Memory B cell (primary cell): ENCODE measurements around the gene JPH2.

ENCODE experiments used
- ATAC-seq: fragments of 150-1000 bp; cut with Tn5 transposase; 2 replicates; pipeline ENCODE4 v1.10.0; 2021; ENCODE audit warnings: low read depth, mild to moderate bottlenecking, moderate library complexity
- DNase-seq, 2 donors: peaks; one replicate each; pipeline ENCODE4 v3.0.0; 2022; ENCODE audit warnings: low spot score in 2 of 2
- H3K27ac Mint-ChIP-seq: one replicate; pipeline ENCODE4 v1.8.0; 2022; ENCODE audit warnings: mild to moderate bottlenecking, moderate library complexity, mixed read lengths
- H3K27me3 Mint-ChIP-seq: one replicate; pipeline ENCODE4 v1.8.0; 2022; ENCODE audit warnings: mixed read lengths
- H3K36me3 Mint-ChIP-seq: one replicate; pipeline ENCODE4 v1.8.0; 2022; ENCODE audit warnings: mild to moderate bottlenecking, mixed read lengths
- H3K4me1 Mint-ChIP-seq: one replicate; pipeline ENCODE4 v1.8.0; 2022; ENCODE audit warnings: mixed read lengths
- H3K4me3 Mint-ChIP-seq: one replicate; pipeline ENCODE4 v1.8.0; 2022; ENCODE audit warnings: mild to moderate bottlenecking, moderate library complexity, mixed read lengths
- H3K9me3 Mint-ChIP-seq: one replicate; pipeline ENCODE4 v1.8.0; 2022; ENCODE audit warnings: mixed read lengths

Gene JPH2

DNA sequence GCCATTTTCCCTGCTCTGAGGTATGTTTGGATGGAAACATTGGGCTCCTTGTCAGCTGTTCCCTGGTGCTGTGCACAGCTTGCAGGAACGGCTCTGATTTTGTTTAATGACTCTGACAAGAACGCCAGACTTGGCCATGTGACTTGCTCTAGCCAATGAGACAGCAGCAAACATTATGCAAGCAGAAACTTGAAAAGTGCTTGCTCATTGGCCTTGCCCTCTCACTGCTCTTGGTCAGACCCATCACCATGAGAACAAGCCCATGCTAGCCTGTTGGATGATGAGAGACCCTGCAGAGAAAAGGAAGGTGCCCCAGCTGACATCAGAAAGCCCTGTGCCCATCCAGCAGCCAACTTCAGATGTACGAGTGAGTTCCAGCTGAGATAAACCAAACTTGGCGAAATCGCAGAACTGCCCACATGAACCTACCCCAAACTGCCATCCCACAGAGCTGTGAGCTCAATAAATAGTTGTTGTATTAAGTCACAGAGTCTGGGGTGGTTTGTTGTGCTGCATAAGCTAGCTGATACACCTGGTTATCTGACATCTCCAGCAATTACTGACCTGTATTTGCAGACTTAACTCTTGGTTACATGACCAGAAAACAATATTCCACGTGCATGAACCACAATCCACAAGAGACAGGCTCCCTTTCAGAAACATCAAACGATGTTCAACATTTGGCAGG is 96.9 kb downstream of the JPH2 start:
- Mint-ChIP-seq H3K27ac (no peak overlapping the region), H3K4me3 (no peak overlapping the region), H3K4me1 (no peaks in the 10 kb centered on the region), H3K36me3 (no peaks in the 10 kb centered on the region), H3K27me3 (peaks cover 12% of the 10 kb centered on the region), H3K9me3 (no peaks in the 10 kb centered on the region)
- DNase-seq: no peak
- no peak for ATAC-seq

DNA sequence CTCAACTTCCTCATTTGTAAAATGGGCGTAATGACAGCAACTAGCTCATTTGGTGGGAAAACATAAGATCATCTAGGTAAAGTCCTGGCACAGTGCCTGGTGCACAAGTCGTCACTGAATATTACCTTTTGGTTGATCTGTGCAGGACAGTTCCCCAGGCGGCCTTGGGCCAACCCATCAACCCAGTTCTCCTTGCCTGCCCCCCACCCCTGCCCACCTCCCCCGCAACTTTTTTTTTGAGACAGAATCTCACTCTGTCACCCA is 99.2 kb downstream of the JPH2 start:
- no peak for ATAC-seq
- Mint-ChIP-seq H3K9me3 (no peaks in the 10 kb centered on the region), H3K4me3 (no peak overlapping the region), H3K27ac (no peak overlapping the region), H3K27me3 (peaks cover 6% of the 10 kb centered on the region), H3K36me3 (no peaks in the 10 kb centered on the region), H3K4me1 (no peaks in the 10 kb centered on the region)
- DNase-seq: no peak

DNA sequence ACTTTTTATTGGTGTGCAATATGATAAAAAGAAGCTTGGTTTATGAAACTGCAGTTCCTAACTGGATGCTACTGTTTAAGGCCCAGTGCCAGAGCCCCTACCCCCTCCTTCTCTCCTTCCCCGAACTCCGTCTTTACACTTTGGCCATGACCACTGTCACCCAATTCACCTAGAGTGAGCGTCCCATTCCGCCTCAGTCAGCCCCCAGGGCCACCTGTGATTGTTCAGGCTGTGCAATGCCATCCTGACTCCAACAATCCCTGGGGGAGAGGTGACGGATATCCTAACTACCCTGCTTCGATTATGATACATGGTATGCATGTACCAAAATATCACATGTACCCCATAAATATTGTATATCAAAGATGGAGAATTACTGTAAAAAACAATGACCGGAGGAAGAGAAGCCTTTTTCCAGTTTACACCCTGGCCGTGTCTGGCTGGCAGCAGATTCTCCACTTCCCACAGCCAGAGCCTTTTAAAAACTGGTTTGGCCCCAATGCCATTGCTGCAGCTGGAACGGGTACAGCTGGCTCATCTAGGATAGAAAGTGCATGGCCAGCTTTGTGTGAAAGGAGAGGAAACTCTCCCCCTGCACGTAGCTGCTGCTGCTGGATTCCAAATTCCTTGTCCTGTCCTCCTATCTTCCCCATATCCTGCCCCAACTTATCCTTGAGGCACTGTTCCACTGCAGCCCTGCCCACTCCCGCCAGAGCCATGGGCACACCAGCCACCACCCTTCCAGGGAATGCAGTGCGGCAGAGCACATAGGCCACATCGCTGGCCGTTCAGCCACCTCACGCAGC is 99.7 kb downstream of the JPH2 start:
- Mint-ChIP-seq H3K4me1 (no peaks in the 10 kb centered on the region), H3K4me3 (no peak overlapping the region), H3K36me3 (no peaks in the 10 kb centered on the region), H3K27ac (no peak overlapping the region), H3K27me3 (peaks cover 6% of the 10 kb centered on the region), H3K9me3 (no peaks in the 10 kb centered on the region)
- no peak for ATAC-seq
- no peak for DNase-seq

DNA sequence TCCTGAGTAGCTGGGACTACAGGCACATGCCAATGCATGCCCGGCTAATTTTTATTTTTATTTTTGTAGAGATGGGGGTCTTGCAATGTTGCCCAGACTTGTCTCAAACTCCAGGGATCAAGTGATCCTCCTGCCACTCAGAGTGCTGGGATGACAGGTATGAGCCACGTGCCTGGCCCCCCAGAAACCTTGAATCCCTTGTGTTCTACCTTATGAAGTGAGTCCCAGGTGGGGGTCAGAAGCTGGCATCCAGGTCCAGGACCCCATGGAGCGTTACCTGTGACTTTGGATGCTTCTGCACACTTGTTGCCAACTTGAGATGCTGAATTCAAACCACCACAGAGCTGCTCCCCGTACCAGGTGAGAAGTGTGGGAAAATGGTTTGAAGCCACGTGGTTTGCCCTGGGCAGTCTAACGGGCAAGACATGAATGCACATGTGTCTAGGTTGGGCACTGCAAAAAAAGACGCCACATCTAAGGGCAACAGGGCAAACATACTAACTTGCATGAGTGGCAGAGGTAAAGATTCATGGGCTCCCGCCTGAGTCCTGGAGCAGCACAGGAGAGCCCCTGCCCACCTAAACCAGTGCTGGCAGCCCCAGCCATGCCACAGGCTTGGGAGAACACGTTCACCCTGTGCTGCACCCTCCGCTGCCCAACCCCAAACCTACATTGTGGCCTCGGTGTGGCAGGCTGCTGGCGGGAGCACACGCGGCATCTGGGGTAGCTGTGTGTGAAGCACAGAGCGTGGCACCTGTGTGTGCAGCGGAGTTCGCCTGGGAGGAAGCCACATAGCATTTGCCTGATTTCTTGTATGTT is 101.2 kb downstream of the JPH2 start:
- no peak for ATAC-seq
- Mint-ChIP-seq H3K27ac (no peak overlapping the region), H3K4me1 (peaks cover 2% of the 10 kb centered on the region), H3K9me3 (no peaks in the 10 kb centered on the region), H3K27me3 (peaks cover 6% of the 10 kb centered on the region), H3K36me3 (no peaks in the 10 kb centered on the region), H3K4me3 (no peak overlapping the region)
- DNase-seq: no peak

DNA sequence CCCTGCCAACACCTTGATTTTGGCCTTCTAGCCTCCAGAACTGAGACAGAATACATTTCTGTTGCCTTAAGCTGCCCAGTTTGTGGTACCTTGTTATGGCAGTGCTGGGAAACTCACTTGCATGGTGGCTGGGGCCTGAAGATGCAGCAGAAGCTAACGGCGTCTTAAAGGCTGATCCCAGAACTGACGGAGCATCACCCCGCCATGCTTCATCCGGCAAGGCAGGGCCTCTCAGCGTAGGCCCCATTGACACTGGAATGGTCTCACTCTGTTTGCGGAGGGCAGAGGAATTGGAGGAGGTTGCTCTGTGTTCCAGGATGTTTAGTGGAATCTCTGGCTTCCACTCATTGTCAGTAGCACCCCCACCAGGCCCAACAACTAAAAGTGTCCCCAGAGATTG is 102.1 kb downstream of the JPH2 start:
- Mint-ChIP-seq H3K27ac (no peak overlapping the region), H3K4me3 (no peak overlapping the region), H3K9me3 (no peaks in the 10 kb centered on the region), H3K4me1 (peaks cover 5% of the 10 kb centered on the region), H3K36me3 (no peaks in the 10 kb centered on the region), H3K27me3 (peaks cover 6% of the 10 kb centered on the region)
- DNase-seq (no peak), ATAC-seq (no peak)

DNA sequence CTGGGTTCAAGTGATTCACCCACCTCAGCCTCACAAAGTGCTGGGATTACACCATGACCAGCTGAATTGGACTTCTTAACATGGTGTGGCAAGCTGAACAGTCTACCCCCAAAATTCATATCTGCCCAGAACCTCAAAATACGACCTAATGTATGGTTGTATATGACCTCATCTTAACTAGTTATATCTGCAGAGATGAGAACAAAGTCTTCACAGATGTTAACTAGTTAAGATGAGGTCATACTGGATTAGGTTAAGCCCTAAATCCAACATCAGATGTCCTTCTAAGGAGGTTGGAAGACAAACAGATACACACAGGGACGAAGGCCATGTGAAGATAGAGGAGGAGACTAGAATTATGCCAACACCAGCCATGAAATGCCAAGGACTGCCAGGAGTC is 102.5 kb downstream of the JPH2 start:
- Mint-ChIP-seq H3K36me3 (no peaks in the 10 kb centered on the region), H3K27me3 (peaks cover 6% of the 10 kb centered on the region), H3K27ac (no peak overlapping the region), H3K4me3 (no peak overlapping the region), H3K9me3 (no peaks in the 10 kb centered on the region), H3K4me1 (peaks cover 5% of the 10 kb centered on the region)
- DNase-seq (no peak), ATAC-seq (no peak)

DNA sequence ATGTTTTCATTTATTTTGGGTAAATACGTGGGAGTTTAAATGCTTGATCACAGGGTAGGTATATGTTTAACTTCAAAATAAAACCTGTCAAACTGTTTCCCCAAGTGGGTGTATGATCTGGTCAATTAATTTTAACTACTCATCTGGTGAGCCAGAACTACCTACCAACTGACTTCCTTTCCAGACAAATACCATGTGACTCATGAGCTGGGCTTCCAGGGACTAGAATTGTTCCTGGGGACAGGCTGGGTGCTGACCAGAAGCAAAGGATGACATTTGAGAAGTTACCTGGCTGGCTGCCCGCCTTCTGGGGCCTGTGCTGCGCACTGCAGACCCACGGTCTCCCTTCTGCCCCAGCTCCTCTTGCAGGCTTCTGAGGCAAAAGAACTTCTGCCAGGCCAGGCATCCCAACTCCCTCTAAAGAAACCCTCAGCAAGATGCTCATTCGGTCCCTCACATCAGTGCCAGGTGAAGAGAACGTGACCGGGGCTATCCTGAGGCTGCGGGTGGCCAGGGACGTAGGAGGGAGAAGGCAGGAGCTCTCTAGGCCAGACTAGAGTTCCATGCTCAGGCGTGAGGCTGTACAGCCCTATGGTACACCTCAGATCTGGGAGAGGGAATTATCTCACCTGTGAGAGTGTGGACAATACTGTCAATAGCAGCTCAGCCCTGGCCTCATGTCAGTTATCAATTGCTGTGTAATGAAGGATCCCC is 103.6 kb downstream of the JPH2 start:
- Mint-ChIP-seq H3K36me3 (no peaks in the 10 kb centered on the region), H3K9me3 (no peaks in the 10 kb centered on the region), H3K4me1 (peaks cover 5% of the 10 kb centered on the region), H3K27me3 (peaks cover 6% of the 10 kb centered on the region), H3K27ac (no peak overlapping the region), H3K4me3 (no peak overlapping the region)
- DNase-seq (no peak), ATAC-seq (no peak)

DNA sequence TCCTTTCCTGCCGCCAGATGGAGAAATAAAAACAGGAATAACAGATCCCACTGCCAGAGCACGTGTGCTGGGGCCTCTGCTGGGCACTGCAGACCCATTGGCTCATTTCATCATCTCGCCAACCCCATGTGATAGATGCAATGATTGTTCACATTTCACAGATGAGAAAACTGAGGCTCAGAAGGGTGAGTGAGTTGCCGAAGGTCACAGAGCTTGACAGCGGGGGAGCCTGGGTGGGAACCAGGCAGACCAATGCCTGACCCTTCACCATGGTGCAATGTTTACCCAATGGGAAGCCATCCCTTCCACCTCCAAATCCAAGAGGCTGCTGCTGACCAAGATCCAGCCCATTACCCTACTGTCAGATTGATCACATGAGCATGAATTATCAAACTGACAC is 105.1 kb downstream of the JPH2 start:
- no peaks in the 10 kb centered on the region for H3K9me3 Mint-ChIP-seq
- H3K27ac Mint-ChIP-seq: no peak overlapping the region
- ATAC-seq (no peak), DNase-seq (no peak)
- no peak overlapping the region for H3K4me3 Mint-ChIP-seq
- H3K36me3 Mint-ChIP-seq: no peaks in the 10 kb centered on the region
- H3K27me3 Mint-ChIP-seq: no peaks in the 10 kb centered on the region
- peaks cover 5% of the 10 kb centered on the region for H3K4me1 Mint-ChIP-seq

DNA sequence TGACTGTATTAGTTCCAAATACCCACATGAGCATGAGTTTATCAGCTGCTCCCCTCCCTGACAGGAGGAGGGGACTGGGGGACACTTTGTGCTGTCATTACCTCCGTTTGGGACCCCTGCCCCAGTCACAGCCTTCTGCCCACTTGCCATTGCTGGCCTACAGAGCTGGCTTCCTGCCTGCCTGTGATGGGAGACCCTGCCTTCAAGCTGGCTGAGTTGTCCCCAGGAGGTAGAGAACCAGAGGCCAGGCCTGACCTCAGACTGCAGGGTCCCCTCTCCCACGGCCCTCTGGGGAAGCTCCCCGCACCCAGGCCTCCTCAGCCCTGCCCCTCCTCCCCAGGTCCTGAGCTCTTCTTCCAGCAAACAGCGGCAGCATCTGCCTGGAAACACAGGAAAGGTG is 105.5 kb downstream of the JPH2 start:
- Mint-ChIP-seq H3K27ac (no peak overlapping the region), H3K36me3 (no peaks in the 10 kb centered on the region), H3K27me3 (no peaks in the 10 kb centered on the region), H3K4me1 (peaks cover 5% of the 10 kb centered on the region), H3K4me3 (no peak overlapping the region), H3K9me3 (no peaks in the 10 kb centered on the region)
- no peak for ATAC-seq
- no peak for DNase-seq

DNA sequence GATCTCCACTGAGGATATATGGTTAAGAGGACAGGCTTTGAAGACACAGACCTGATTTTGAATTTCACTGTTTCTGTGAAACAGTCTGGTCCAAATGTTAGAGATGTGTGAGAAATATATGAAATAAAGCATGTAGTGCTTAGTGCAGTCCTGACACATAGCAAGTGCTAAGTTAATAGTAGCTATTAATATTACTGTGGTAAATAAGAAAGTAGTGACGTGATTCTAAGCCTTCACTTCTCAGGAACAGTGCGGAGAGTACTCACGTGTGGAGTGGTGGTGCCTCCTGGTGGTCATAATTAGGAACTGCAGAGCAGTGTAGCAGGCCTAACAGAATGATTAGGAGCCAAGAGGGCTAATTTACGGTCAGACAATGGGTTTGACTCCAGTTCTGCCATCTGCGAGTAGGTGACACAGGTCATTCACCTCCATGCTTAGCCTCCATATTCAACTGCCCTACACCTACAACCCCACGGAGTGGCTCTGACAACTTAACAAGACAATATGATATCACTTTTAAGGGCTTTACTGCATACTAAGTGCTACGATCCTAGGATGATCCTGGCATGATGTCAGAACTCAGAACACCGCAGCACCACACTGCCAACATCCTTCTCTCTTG is 106.2 kb downstream of the JPH2 start:
- Mint-ChIP-seq H3K36me3 (no peaks in the 10 kb centered on the region), H3K4me3 (no peak overlapping the region), H3K27me3 (no peaks in the 10 kb centered on the region), H3K27ac (no peak overlapping the region), H3K9me3 (no peaks in the 10 kb centered on the region), H3K4me1 (peaks cover 5% of the 10 kb centered on the region)
- peak; percentile 92 for ATAC-seq
- peak; percentile 72 to 74 for DNase-seq

DNA sequence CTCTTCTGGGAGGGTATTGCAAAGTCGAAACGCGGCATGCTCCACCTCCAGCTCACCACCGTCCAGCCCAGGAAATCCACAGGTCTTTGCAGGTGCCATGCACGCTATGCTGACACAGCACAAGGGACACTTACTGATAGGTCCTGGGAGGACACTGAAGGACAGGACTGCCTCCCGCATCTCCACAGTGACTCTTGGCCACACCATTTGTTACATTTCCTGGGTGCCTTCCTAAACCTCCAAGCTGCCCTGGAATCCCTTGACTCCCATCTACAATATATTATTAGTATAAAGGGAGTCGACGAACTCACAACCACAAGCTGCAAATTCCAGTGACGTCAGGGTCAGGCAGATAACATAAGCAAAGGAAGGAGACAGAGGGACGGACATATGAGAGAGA is 106.9 kb downstream of the JPH2 start:
- Mint-ChIP-seq H3K27me3 (no peaks in the 10 kb centered on the region), H3K9me3 (no peaks in the 10 kb centered on the region), H3K27ac (no peak overlapping the region), H3K4me1 (peaks cover 5% of the 10 kb centered on the region), H3K4me3 (no peak overlapping the region), H3K36me3 (no peaks in the 10 kb centered on the region)
- no peak for ATAC-seq
- DNase-seq: no peak

DNA sequence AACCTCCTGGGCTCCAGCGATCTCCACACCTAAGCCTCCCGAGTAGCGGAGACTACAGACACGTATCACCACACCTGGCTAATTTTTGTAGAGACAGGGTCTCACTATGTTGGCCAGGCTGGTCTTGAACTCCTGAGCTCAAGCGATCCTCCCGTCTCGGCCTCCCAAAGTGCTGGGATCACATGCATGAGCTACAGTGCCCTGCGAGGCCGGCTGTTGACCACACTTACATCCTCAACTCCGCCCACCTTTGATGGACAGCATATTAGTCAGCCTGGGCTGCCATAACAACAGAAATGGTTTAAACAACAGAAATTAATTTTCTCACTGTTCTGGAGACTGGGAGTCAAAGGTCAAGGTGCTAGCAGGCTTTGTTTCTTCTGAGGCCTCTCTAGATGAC is 107.7 kb downstream of the JPH2 start:
- peaks cover 5% of the 10 kb centered on the region for H3K4me1 Mint-ChIP-seq
- no peak overlapping the region for H3K4me3 Mint-ChIP-seq
- H3K9me3 Mint-ChIP-seq: no peaks in the 10 kb centered on the region
- no peak for ATAC-seq
- DNase-seq: no peak
- H3K36me3 Mint-ChIP-seq: no peaks in the 10 kb centered on the region
- no peaks in the 10 kb centered on the region for H3K27me3 Mint-ChIP-seq
- no peak overlapping the region for H3K27ac Mint-ChIP-seq

DNA sequence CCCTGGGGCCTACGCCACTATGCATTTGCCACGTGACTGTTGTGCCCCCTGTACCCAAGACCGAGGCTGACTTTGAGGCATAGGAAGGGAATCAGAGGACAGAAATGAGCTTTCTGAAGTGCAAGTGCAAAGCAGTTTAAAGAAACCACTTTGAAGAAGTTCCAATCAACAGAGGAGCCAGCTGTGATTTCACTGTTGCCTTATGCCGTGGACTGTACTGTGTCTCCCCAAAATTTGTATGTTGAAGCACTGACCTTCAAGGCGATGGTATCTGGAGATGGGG is 111.1 kb downstream of the JPH2 start:
- Mint-ChIP-seq H3K27ac (no peak overlapping the region), H3K4me3 (no peak overlapping the region), H3K4me1 (peaks cover 4% of the 10 kb centered on the region), H3K36me3 (no peaks in the 10 kb centered on the region), H3K9me3 (no peaks in the 10 kb centered on the region), H3K27me3 (peaks cover 2% of the 10 kb centered on the region)
- no peak for DNase-seq
- ATAC-seq: no peak
